Measurements from ENCODE around the gene RREB1. TPM values are rescaled to one million over a fixed set of nuclear protein-coding genes. Genes with fewer than 3 reads are reported as not detected.
A peak's percentile ranks its signal among the peaks of the same experiment; 100 is the strongest.

RREB1 gene
- total and polyA plus RNA-seq, 5 donors = 7.8 to 40.4 (median 37.0) TPM

GRCh38 chr6:7126754-7127153, 19.0 kb downstream of the RREB1 start:
- Histone ChIP-seq H3K4me1 (ENCODE audit: control insufficient read depth, insufficient read depth, low read length) (peaks cover 11% of the 10 kb centered on the region), H3K27me3 (ENCODE audit: control insufficient read depth, insufficient read depth) (no peaks in the 10 kb centered on the region), H3K4me3 (ENCODE audit: low read length) (no peak overlapping the region), H3K9me3 (ENCODE audit: control insufficient read depth, low read length) (no peaks in the 10 kb centered on the region), H3K27ac (ENCODE audit: low read length) (no peak overlapping the region)
- ATAC-seq (peak in 1 of 2 donors; percentile 35), DNase-seq (no peak)
- intact Hi-C loops (cut with DNase I) = no loop called here
- WGBS = 65% methylated on average over 4 of the region's 4 CpGs

GRCh38 chr6:7127680-7128079, 19.9 kb downstream of the RREB1 start:
- 79% methylated on average over 5 of the region's 5 CpGs for WGBS
- ATAC-seq (no peak), DNase-seq (no peak)
- Histone ChIP-seq H3K4me1 (ENCODE audit: control insufficient read depth, insufficient read depth, low read length) (peaks cover 10% of the 10 kb centered on the region), H3K27ac (ENCODE audit: low read length) (no peak overlapping the region), H3K9me3 (ENCODE audit: control insufficient read depth, low read length) (no peaks in the 10 kb centered on the region), H3K27me3 (ENCODE audit: control insufficient read depth, insufficient read depth) (no peaks in the 10 kb centered on the region), H3K4me3 (ENCODE audit: low read length) (no peak overlapping the region)
- intact Hi-C loops (cut with DNase I) = no loop called here

GRCh38 chr6:7129360-7129759, 21.6 kb downstream of the RREB1 start:
- 83% methylated on average over 6 of the region's 6 CpGs for WGBS
- intact Hi-C loops (cut with DNase I) = no loop called here
- peaks cover 7% of the 10 kb centered on the region for H3K4me1 ChIP-seq (ENCODE audit: control insufficient read depth, insufficient read depth, low read length)
- no peaks in the 10 kb centered on the region for H3K27me3 ChIP-seq (ENCODE audit: control insufficient read depth, insufficient read depth)
- H3K27ac ChIP-seq (ENCODE audit: low read length) = no peak overlapping the region
- H3K9me3 ChIP-seq (ENCODE audit: control insufficient read depth, low read length) = no peaks in the 10 kb centered on the region
- DNase-seq (no peak), ATAC-seq (no peak)
- no peak overlapping the region for H3K4me3 ChIP-seq (ENCODE audit: low read length)

- peak in 1 of 3 donors; percentile 53 for DNase-seq
- H3K27ac ChIP-seq (ENCODE audit: low read length) = peak overlapping the region; percentile 48
- 78% methylated on average over 9 of the region's 9 CpGs for WGBS
- intact Hi-C loops (cut with DNase I) = no loop called here
- no peaks in the 10 kb centered on the region for H3K27me3 ChIP-seq (ENCODE audit: control insufficient read depth, insufficient read depth)
- no peak overlapping the region for H3K4me3 ChIP-seq (ENCODE audit: low read length)
- peaks cover 4% of the 10 kb centered on the region for H3K4me1 ChIP-seq (ENCODE audit: control insufficient read depth, insufficient read depth, low read length)
- ATAC-seq = peak; percentile 29 to 72
- no peaks in the 10 kb centered on the region for H3K9me3 ChIP-seq (ENCODE audit: control insufficient read depth, low read length)
Measured at GRCh38 chr6:7129784-7130569, 22.2 kb downstream of the RREB1 start.

- H3K27me3 ChIP-seq (ENCODE audit: control insufficient read depth, insufficient read depth) = no peaks in the 10 kb centered on the region
- intact Hi-C loops (cut with DNase I) = no loop called here
- no peak overlapping the region for H3K27ac ChIP-seq (ENCODE audit: low read length)
- ATAC-seq (no peak), DNase-seq (no peak)
- no peaks in the 10 kb centered on the region for H3K9me3 ChIP-seq (ENCODE audit: control insufficient read depth, low read length)
- H3K4me3 ChIP-seq (ENCODE audit: low read length) = no peak overlapping the region
- H3K4me1 ChIP-seq (ENCODE audit: control insufficient read depth, insufficient read depth, low read length) = peaks cover 4% of the 10 kb centered on the region
- 90% methylated on average over 3 of the region's 3 CpGs for WGBS
Measured at GRCh38 chr6:7131390-7131789, 23.6 kb downstream of the RREB1 start.

- intact Hi-C loops (cut with DNase I) = no loop called here
- 95% methylated on average over 8 of the region's 8 CpGs for WGBS
- no peak for DNase-seq
- Histone ChIP-seq H3K27ac (ENCODE audit: low read length) (no peak overlapping the region), H3K9me3 (ENCODE audit: control insufficient read depth, low read length) (no peaks in the 10 kb centered on the region), H3K4me1 (ENCODE audit: control insufficient read depth, insufficient read depth, low read length) (peaks cover 8% of the 10 kb centered on the region), H3K27me3 (ENCODE audit: control insufficient read depth, insufficient read depth) (no peaks in the 10 kb centered on the region), H3K4me3 (ENCODE audit: low read length) (no peak overlapping the region)
- ATAC-seq = no peak
Measured at GRCh38 chr6:7132398-7133035, 24.8 kb downstream of the RREB1 start.

GRCh38 chr6:7134999-7135745, 27.4 kb downstream of the RREB1 start:
- ATAC-seq = no peak
- Histone ChIP-seq H3K27me3 (ENCODE audit: control insufficient read depth, insufficient read depth) (no peaks in the 10 kb centered on the region), H3K27ac (ENCODE audit: low read length) (peak overlapping the region; percentile 21), H3K4me1 (ENCODE audit: control insufficient read depth, insufficient read depth, low read length) (peaks cover 6% of the 10 kb centered on the region), H3K4me3 (ENCODE audit: low read length) (no peak overlapping the region), H3K9me3 (ENCODE audit: control insufficient read depth, low read length) (no peaks in the 10 kb centered on the region)
- intact Hi-C loops (cut with DNase I) = no loop called here
- no peak for DNase-seq
- WGBS = 90% methylated on average over 4 of the region's 4 CpGs

- ATAC-seq (no peak), DNase-seq (no peak)
- intact Hi-C loops (cut with DNase I) = no loop called here
- H3K4me1 ChIP-seq (ENCODE audit: control insufficient read depth, insufficient read depth, low read length) = peaks cover 9% of the 10 kb centered on the region
- H3K9me3 ChIP-seq (ENCODE audit: control insufficient read depth, low read length) = no peaks in the 10 kb centered on the region
- no peak overlapping the region for H3K4me3 ChIP-seq (ENCODE audit: low read length)
- no peak overlapping the region for H3K27ac ChIP-seq (ENCODE audit: low read length)
- H3K27me3 ChIP-seq (ENCODE audit: control insufficient read depth, insufficient read depth) = no peaks in the 10 kb centered on the region
Measured at GRCh38 chr6:7135755-7136154, 28.0 kb downstream of the RREB1 start.

GRCh38 chr6:7136859-7137334, 29.1 kb downstream of the RREB1 start:
- intact Hi-C loops (cut with DNase I) = no loop called here
- Histone ChIP-seq H3K4me1 (ENCODE audit: control insufficient read depth, insufficient read depth, low read length) (peaks cover 9% of the 10 kb centered on the region), H3K4me3 (ENCODE audit: low read length) (no peak overlapping the region), H3K27me3 (ENCODE audit: control insufficient read depth, insufficient read depth) (no peaks in the 10 kb centered on the region), H3K9me3 (ENCODE audit: control insufficient read depth, low read length) (no peaks in the 10 kb centered on the region), H3K27ac (ENCODE audit: low read length) (peak overlapping the region; percentile 1)
- no peak for DNase-seq
- no peak for ATAC-seq
- 65% methylated on average over 8 of the region's 8 CpGs for WGBS

- intact Hi-C loops (cut with DNase I) = no loop called here
- no peak overlapping the region for H3K4me3 ChIP-seq (ENCODE audit: low read length)
- WGBS = 13% methylated on average over 11 of the region's 11 CpGs
- H3K9me3 ChIP-seq (ENCODE audit: control insufficient read depth, low read length) = no peaks in the 10 kb centered on the region
- H3K4me1 ChIP-seq (ENCODE audit: control insufficient read depth, insufficient read depth, low read length) = peaks cover 9% of the 10 kb centered on the region
- H3K27me3 ChIP-seq (ENCODE audit: control insufficient read depth, insufficient read depth) = no peaks in the 10 kb centered on the region
- ATAC-seq (peak; percentile 32 to 39), DNase-seq (peak; percentile 53 to 76 (median 72))
- H3K27ac ChIP-seq (ENCODE audit: low read length) = peak overlapping the region; percentile 16
Measured at GRCh38 chr6:7137335-7138045, 29.7 kb downstream of the RREB1 start.

Measured in right cardiac atrium (tissue), 5 donors.